Fibroblast of skin of right quadriceps (primary cell): Measurements from ENCODE around the gene APBB2.

Experiments used
- DNase-seq: peaks from one replicate; pipeline ENCODE4 v3.0.0-alpha.2; 2013

Gene APBB2

GRCh38 chr4:41214136-41214824 lies at the start of gene APBB2:
TSS of gene APBB2 (minus strand) at chr4:41214542. CDS start at chr4:41033254, 181,288 bp downstream.
- peak; percentile 98 for DNase-seq

- no peak for DNase-seq
These were observed 47.9 kb upstream of the APBB2 start for GRCh38 chr4:41262198-41262597.

- no peak for DNase-seq
These were observed 45.9 kb upstream of the APBB2 start for GRCh38 chr4:41260116-41260733.

GRCh38 chr4:41258783-41259182 lies 44.4 kb upstream of the APBB2 start:
- peak; percentile 73 for DNase-seq

- DNase-seq: no peak
These were observed 43.6 kb upstream of the APBB2 start for GRCh38 chr4:41257906-41258305.

- DNase-seq: peak; percentile 57
These were observed 43.0 kb upstream of the APBB2 start for GRCh38 chr4:41257257-41257901.

GRCh38 chr4:41256740-41257256 lies 42.5 kb upstream of the APBB2 start, which contains the start of gene UCHL1:
TSS of gene UCHL1 (plus strand) at chr4:41256928. CDS start at chr4:41256977, 49 bp downstream.
- peak; percentile 95 for DNase-seq

- peak; percentile 70 for DNase-seq
These were observed 41.9 kb upstream of the APBB2 start for GRCh38 chr4:41256131-41256739.

- DNase-seq: no peak
These were observed 31.6 kb upstream of the APBB2 start for GRCh38 chr4:41245983-41246382.

GRCh38 chr4:41241919-41242318 lies 27.6 kb upstream of the APBB2 start:
- DNase-seq: no peak

GRCh38 chr4:41236508-41236907 lies 22.2 kb upstream of the APBB2 start:
- no peak for DNase-seq

GRCh38 chr4:41236032-41236431 lies 21.7 kb upstream of the APBB2 start:
- no peak for DNase-seq

- no peak for DNase-seq
These were observed 18.5 kb upstream of the APBB2 start for GRCh38 chr4:41232856-41233255.

- DNase-seq: no peak
These were observed 18.1 kb upstream of the APBB2 start for GRCh38 chr4:41232406-41232805.

- DNase-seq: no peak
These were observed 13.6 kb upstream of the APBB2 start for GRCh38 chr4:41227902-41228301.

- no peak for DNase-seq
These were observed 7.7 kb upstream of the APBB2 start for GRCh38 chr4:41221850-41222645.

- no peak for DNase-seq
These were observed 5.1 kb upstream of the APBB2 start for GRCh38 chr4:41219421-41219950.

GRCh38 chr4:41218703-41219102 lies 4.4 kb upstream of the APBB2 start:
- no peak for DNase-seq

GRCh38 chr4:41217374-41217773 lies 3.0 kb upstream of the APBB2 start:
- no peak for DNase-seq

- DNase-seq: no peak
These were observed 2.6 kb upstream of the APBB2 start for GRCh38 chr4:41217020-41217333.

- peak; percentile 81 for DNase-seq
These were observed 2.1 kb upstream of the APBB2 start for GRCh38 chr4:41216294-41217019.

- no peak for DNase-seq
These were observed 1.6 kb upstream of the APBB2 start for GRCh38 chr4:41215969-41216293.
